GM12872 (cell line): Measurements from ENCODE around the gene KSR2.

Source experiments
- TF ChIP-seq, protein P1 (sequence below): IDR thresholded peaks from 3 replicates; pipeline ENCODE4 v1.5.1; 2011; ENCODE audit warnings: low read depth, mild to moderate bottlenecking, low read length, moderate library complexity; ENCODE audit not compliant: insufficient read depth

Gene KSR2

DNA sequence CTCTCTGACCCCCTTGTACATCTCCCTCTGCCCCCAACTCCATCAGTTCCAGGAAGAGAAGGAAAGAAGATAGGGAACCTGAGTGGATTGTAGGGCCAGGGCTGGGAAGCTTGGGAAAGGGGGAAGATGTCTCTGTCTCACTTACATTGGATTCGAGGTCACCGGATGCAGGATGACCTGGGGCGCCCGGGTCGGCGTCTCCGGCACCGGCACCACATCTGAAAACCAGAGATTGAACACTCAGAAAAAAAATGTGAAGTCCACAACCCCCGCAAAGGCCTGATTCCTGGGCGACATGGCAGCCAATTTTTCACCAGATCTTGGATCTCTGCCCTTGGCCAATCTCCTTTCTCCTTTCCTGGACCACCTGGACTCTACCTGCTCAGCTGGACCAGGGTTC, 438.0 kb downstream of the KSR2 start:
- TF ChIP-seq, protein P1, sequence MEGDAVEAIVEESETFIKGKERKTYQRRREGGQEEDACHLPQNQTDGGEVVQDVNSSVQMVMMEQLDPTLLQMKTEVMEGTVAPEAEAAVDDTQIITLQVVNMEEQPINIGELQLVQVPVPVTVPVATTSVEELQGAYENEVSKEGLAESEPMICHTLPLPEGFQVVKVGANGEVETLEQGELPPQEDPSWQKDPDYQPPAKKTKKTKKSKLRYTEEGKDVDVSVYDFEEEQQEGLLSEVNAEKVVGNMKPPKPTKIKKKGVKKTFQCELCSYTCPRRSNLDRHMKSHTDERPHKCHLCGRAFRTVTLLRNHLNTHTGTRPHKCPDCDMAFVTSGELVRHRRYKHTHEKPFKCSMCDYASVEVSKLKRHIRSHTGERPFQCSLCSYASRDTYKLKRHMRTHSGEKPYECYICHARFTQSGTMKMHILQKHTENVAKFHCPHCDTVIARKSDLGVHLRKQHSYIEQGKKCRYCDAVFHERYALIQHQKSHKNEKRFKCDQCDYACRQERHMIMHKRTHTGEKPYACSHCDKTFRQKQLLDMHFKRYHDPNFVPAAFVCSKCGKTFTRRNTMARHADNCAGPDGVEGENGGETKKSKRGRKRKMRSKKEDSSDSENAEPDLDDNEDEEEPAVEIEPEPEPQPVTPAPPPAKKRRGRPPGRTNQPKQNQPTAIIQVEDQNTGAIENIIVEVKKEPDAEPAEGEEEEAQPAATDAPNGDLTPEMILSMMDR: no peak

DNA sequence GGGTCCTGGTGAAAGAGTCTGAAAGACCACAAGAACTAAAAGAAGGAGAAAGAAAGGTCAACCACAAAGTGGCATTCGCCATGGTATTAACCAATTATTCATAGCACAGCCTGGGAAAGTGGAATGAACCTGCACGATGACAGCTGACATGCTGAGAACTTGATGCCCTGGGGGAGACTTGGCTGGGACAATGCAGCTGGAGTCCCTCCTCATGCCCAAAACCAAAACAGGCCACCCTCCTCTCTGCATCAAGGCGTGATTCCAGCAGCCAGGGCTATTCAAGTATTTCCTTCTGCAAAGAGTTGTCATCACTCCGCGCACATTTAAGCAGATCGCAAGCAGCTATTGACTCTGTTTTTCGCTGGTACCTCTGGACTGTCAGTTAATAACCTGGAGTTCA, 440.3 kb downstream of the KSR2 start:
- TF ChIP-seq, protein P1: no peak

GRCh38 chr12:117527479-117527855, 441.3 kb downstream of the KSR2 start:
- TF ChIP-seq, protein P1: no peak

- TF ChIP-seq, protein P1: no peak
Observed at GRCh38 chr12:117526757-117527478, 441.9 kb downstream of the KSR2 start.

DNA sequence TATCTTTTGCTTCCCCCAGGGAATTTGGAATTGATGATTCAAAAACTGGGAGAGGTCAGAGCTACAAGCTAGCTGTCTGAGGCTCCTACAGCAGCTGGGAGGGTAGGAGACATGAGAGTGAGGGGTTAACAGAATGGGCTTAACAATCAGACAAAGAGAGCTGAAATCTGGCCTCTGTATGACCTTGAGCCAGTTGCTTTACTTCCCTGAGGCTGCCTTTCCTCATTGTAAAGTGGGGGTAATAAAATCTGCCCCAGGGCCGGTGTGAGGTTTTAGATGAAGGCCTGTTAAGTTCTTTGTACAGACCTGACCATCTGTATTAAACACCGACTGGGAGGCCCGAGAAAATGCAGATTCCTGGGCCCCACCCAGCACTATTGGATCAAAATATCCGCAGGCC, 443.0 kb downstream of the KSR2 start:
- TF ChIP-seq, protein P1: no peak

- TF ChIP-seq, protein P1: no peak
Observed at GRCh38 chr12:117524806-117525205, 444.0 kb downstream of the KSR2 start.

GRCh38 chr12:117523971-117524370, 444.8 kb downstream of the KSR2 start:
- TF ChIP-seq, protein P1: no peak
